ENCODE data around the gene TBC1D25.

Gene TBC1D25

DNA sequence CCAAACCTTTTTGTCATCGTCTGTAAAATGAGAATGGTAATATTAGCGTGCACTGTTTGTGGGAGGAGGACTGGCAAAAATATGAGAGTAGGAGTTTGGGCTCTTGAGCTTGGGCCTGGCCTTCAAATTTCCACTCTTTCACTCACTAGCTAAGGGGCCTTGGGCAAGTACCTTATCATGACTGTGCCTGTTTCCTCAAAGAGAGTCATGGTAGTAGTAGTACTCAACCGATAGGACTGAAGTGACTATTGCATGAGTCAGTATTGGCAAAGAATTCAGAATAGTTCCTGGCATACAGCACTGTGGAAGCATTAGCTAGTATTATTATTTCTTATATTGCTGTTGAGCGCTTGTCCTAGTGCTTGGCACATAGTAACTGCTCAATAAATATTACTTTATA lies 18.8 kb downstream of the TBC1D25 start:
- 56% methylated on average over 3 of the region's 4 CpGs for WGBS
- H2BK15ac ChIP-seq (ENCODE audit: low read depth, poor library complexity, severe bottlenecking) = no peak overlapping the region

DNA sequence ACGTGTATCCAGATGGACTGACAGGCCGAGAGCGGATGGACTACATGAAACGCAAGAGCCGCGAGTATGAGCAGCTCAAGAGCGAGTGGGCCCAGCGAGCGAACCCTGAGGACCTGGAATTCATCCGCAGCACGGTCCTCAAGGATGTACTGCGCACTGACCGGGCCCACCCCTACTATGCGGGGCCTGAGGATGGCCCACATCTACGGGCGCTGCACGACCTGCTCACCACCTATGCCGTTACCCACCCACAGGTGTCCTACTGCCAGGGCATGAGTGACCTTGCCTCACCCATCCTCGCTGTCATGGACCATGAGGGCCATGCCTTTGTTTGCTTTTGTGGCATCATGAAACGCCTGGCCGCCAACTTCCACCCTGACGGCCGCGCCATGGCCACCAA lies 20.1 kb downstream of the TBC1D25 start:
- H3K18ac ChIP-seq (ENCODE audit: low read depth in 1 of 2, low read length in 2 of 2) = no peak overlapping the region
- H2BK120ac ChIP-seq (ENCODE audit: low read depth, low read length) = no peak overlapping the region
- DNase-seq = no peak
- no peak overlapping the region for H2BK15ac ChIP-seq (ENCODE audit: low read depth, poor library complexity, severe bottlenecking)
- no peak overlapping the region for H3K4me2 ChIP-seq (ENCODE audit: low read length, poor library complexity, severe bottlenecking)
- no peak overlapping the region for H3K14ac ChIP-seq (ENCODE audit: low read length in 2 of 2)
- H3K4me1 ChIP-seq (ENCODE audit: control insufficient read depth, insufficient read depth, low read depth, low read length) = no peaks in the 10 kb centered on the region
- H4K8ac ChIP-seq (ENCODE audit: low read length) = no peak overlapping the region
- WGBS = 99% methylated on average over 24 of the region's 24 CpGs
- no peak overlapping the region for H2AK5ac ChIP-seq (ENCODE audit: low read length, severe bottlenecking)
- H3K9ac ChIP-seq (ENCODE audit: low read length) = no peak overlapping the region
- peaks cover 39 to 41% of the 10 kb centered on the region in 2 experiments for H3K36me3 ChIP-seq (ENCODE audit: control insufficient read depth in 1 of 2, insufficient read depth in 2 of 2, low read depth in 1 of 2, low read length in 2 of 2)
- no peak overlapping the region for H4K91ac ChIP-seq (ENCODE audit: low read length)
- no peak overlapping the region for H2BK12ac ChIP-seq (ENCODE audit: low read length in 2 of 2)
- H3K23ac ChIP-seq (ENCODE audit: low read length in 2 of 2) = no peak overlapping the region
- no peaks in the 10 kb centered on the region for H3K9me3 ChIP-seq (ENCODE audit: control insufficient read depth, low read length)
- H2AFZ ChIP-seq (ENCODE audit: low read depth, low read length) = no peak overlapping the region
- no peak overlapping the region for H3K27ac ChIP-seq (ENCODE audit: low read length, poor library complexity, severe bottlenecking)
- H3K27me3 ChIP-seq (ENCODE audit: control insufficient read depth in 1 of 2, insufficient read depth in 1 of 2, low read length in 2 of 2) = no peaks in the 10 kb centered on the region
- H3K4ac ChIP-seq (ENCODE audit: low read depth in 1 of 2, low read length in 2 of 2) = no peak overlapping the region
- peaks cover 9% of the 10 kb centered on the region for H3K79me1 ChIP-seq (replicated peaks; ENCODE audit: low read length, poor library complexity, severe bottlenecking)
- no peak overlapping the region for H2BK5ac ChIP-seq (ENCODE audit: low read depth, low read length, poor library complexity, severe bottlenecking)
- no peak overlapping the region for H3K4me3 ChIP-seq (ENCODE audit: insufficient read depth in 1 of 2, low read depth in 1 of 2, low read length in 2 of 2)

More for the DNA sequence above, 18.8 kb downstream of the TBC1D25 start:
- DNase-seq = peak; percentile 70
- H3K18ac ChIP-seq (ENCODE audit: low read depth in 1 of 2, low read length in 2 of 2) = no peak overlapping the region
- H3K23ac ChIP-seq (ENCODE audit: low read length in 2 of 2) = no peak overlapping the region
- peaks cover 38 to 41% of the 10 kb centered on the region in 2 experiments for H3K36me3 ChIP-seq (ENCODE audit: control insufficient read depth in 1 of 2, insufficient read depth in 2 of 2, low read depth in 1 of 2, low read length in 2 of 2)
- H2AFZ ChIP-seq (ENCODE audit: low read depth, low read length) = no peak overlapping the region
- H4K8ac ChIP-seq (ENCODE audit: low read length) = no peak overlapping the region
- H4K91ac ChIP-seq (ENCODE audit: low read length) = no peak overlapping the region
- no peak overlapping the region for H2BK12ac ChIP-seq (ENCODE audit: low read length in 2 of 2)
- H3K9me3 ChIP-seq (ENCODE audit: control insufficient read depth, low read length) = no peaks in the 10 kb centered on the region
- no peak overlapping the region for H3K4me2 ChIP-seq (ENCODE audit: low read length, poor library complexity, severe bottlenecking)
- no peak overlapping the region for H2BK5ac ChIP-seq (ENCODE audit: low read depth, low read length, poor library complexity, severe bottlenecking)
- H3K14ac ChIP-seq (ENCODE audit: low read length in 2 of 2) = no peak overlapping the region
- no peak overlapping the region for H2AK5ac ChIP-seq (ENCODE audit: low read length, severe bottlenecking)
- peak overlapping the region; percentile 37 for H3K9ac ChIP-seq (ENCODE audit: low read length)
- H3K27ac ChIP-seq (ENCODE audit: low read length, poor library complexity, severe bottlenecking) = peak overlapping the region; percentile 7
- no peaks in the 10 kb centered on the region for H3K27me3 ChIP-seq (ENCODE audit: control insufficient read depth in 1 of 2, insufficient read depth in 1 of 2, low read length in 2 of 2)
- no peak overlapping the region for H2BK120ac ChIP-seq (ENCODE audit: low read depth, low read length)
- no peak overlapping the region for H3K4me3 ChIP-seq (ENCODE audit: insufficient read depth in 1 of 2, low read depth in 1 of 2, low read length in 2 of 2)
- peaks cover 9% of the 10 kb centered on the region for H3K79me1 ChIP-seq (replicated peaks; ENCODE audit: low read length, poor library complexity, severe bottlenecking)
- no peaks in the 10 kb centered on the region for H3K4me1 ChIP-seq (ENCODE audit: control insufficient read depth, insufficient read depth, low read depth, low read length)
- H3K4ac ChIP-seq (ENCODE audit: low read depth in 1 of 2, low read length in 2 of 2) = no peak overlapping the region

DNA sequence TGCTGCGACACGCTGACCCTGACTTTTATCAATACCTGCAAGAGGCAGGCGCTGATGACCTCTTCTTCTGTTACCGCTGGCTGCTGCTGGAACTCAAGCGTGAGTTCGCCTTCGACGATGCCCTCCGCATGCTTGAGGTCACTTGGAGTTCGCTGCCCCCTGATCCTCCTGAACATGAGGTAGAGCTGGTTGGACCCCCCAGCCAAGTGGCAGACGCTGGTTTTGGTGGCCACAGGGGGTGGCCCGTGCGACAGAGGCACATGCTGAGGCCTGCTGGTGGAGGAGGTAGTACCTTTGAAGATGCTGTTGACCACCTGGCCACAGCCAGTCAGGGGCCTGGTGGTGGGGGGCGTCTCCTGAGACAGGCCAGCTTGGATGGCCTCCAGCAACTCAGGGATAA lies 20.5 kb downstream of the TBC1D25 start:
- no peaks in the 10 kb centered on the region for H3K9me3 ChIP-seq (ENCODE audit: control insufficient read depth, low read length)
- DNase-seq = no peak
- H3K36me3 ChIP-seq (ENCODE audit: control insufficient read depth in 1 of 2, insufficient read depth in 2 of 2, low read depth in 1 of 2, low read length in 2 of 2) = peaks cover 34 to 39% of the 10 kb centered on the region in 2 experiments
- H2BK120ac ChIP-seq (ENCODE audit: low read depth, low read length) = no peak overlapping the region
- no peak overlapping the region for H3K14ac ChIP-seq (ENCODE audit: low read length in 2 of 2)
- 98% methylated on average over 11 of the region's 14 CpGs for WGBS
- no peak overlapping the region for H2BK12ac ChIP-seq (ENCODE audit: low read length in 2 of 2)
- peaks cover 9% of the 10 kb centered on the region for H3K79me1 ChIP-seq (replicated peaks; ENCODE audit: low read length, poor library complexity, severe bottlenecking)
- no peak overlapping the region for H2BK15ac ChIP-seq (ENCODE audit: low read depth, poor library complexity, severe bottlenecking)
- H4K8ac ChIP-seq (ENCODE audit: low read length) = no peak overlapping the region
- H2AK5ac ChIP-seq (ENCODE audit: low read length, severe bottlenecking) = no peak overlapping the region
- H3K4ac ChIP-seq (ENCODE audit: low read depth in 1 of 2, low read length in 2 of 2) = no peak overlapping the region
- H3K4me1 ChIP-seq (ENCODE audit: control insufficient read depth, insufficient read depth, low read depth, low read length) = no peaks in the 10 kb centered on the region
- no peak overlapping the region for H3K4me2 ChIP-seq (ENCODE audit: low read length, poor library complexity, severe bottlenecking)
- no peak overlapping the region for H3K23ac ChIP-seq (ENCODE audit: low read length in 2 of 2)
- no peaks in the 10 kb centered on the region for H3K27me3 ChIP-seq (ENCODE audit: control insufficient read depth in 1 of 2, insufficient read depth in 1 of 2, low read length in 2 of 2)
- H3K4me3 ChIP-seq (ENCODE audit: insufficient read depth in 1 of 2, low read depth in 1 of 2, low read length in 2 of 2) = no peak overlapping the region
- H2BK5ac ChIP-seq (ENCODE audit: low read depth, low read length, poor library complexity, severe bottlenecking) = no peak overlapping the region
- no peak overlapping the region for H2AFZ ChIP-seq (ENCODE audit: low read depth, low read length)
- no peak overlapping the region for H3K27ac ChIP-seq (ENCODE audit: low read length, poor library complexity, severe bottlenecking)
- no peak overlapping the region for H3K18ac ChIP-seq (ENCODE audit: low read depth in 1 of 2, low read length in 2 of 2)
- H4K91ac ChIP-seq (ENCODE audit: low read length) = no peak overlapping the region
- H3K9ac ChIP-seq (ENCODE audit: low read length) = no peak overlapping the region

- no peak overlapping the region for H2BK15ac ChIP-seq (ENCODE audit: low read depth, poor library complexity, severe bottlenecking)
- WGBS = 98% methylated on average over 11 of the region's 12 CpGs
- H3K79me1 ChIP-seq (replicated peaks; ENCODE audit: low read length, poor library complexity, severe bottlenecking) = peaks cover 9% of the 10 kb centered on the region
- DNase-seq = no peak
- no peaks in the 10 kb centered on the region for H3K27me3 ChIP-seq (ENCODE audit: control insufficient read depth in 1 of 2, insufficient read depth in 1 of 2, low read length in 2 of 2)
- H4K8ac ChIP-seq (ENCODE audit: low read length) = peak overlapping the region; percentile 17
- H2BK12ac ChIP-seq (ENCODE audit: low read length in 2 of 2) = no peak overlapping the region
- no peak overlapping the region for H3K4me3 ChIP-seq (ENCODE audit: insufficient read depth in 1 of 2, low read depth in 1 of 2, low read length in 2 of 2)
- H4K91ac ChIP-seq (ENCODE audit: low read length) = no peak overlapping the region
- no peak overlapping the region for H3K4me2 ChIP-seq (ENCODE audit: low read length, poor library complexity, severe bottlenecking)
- H3K36me3 ChIP-seq (ENCODE audit: control insufficient read depth in 1 of 2, insufficient read depth in 2 of 2, low read depth in 1 of 2, low read length in 2 of 2) = peaks cover 32 to 36% of the 10 kb centered on the region in 2 experiments
- H3K4ac ChIP-seq (ENCODE audit: low read depth in 1 of 2, low read length in 2 of 2) = no peak overlapping the region
- H3K9ac ChIP-seq (ENCODE audit: low read length) = no peak overlapping the region
- no peak overlapping the region for H2AFZ ChIP-seq (ENCODE audit: low read depth, low read length)
- H3K23ac ChIP-seq (ENCODE audit: low read length in 2 of 2) = no peak overlapping the region
- no peaks in the 10 kb centered on the region for H3K9me3 ChIP-seq (ENCODE audit: control insufficient read depth, low read length)
- H2BK120ac ChIP-seq (ENCODE audit: low read depth, low read length) = no peak overlapping the region
- H2BK5ac ChIP-seq (ENCODE audit: low read depth, low read length, poor library complexity, severe bottlenecking) = no peak overlapping the region
- no peaks in the 10 kb centered on the region for H3K4me1 ChIP-seq (ENCODE audit: control insufficient read depth, insufficient read depth, low read depth, low read length)
- H3K27ac ChIP-seq (ENCODE audit: low read length, poor library complexity, severe bottlenecking) = no peak overlapping the region
- no peak overlapping the region for H3K14ac ChIP-seq (ENCODE audit: low read length in 2 of 2)
- no peak overlapping the region for H3K18ac ChIP-seq (ENCODE audit: low read depth in 1 of 2, low read length in 2 of 2)
- no peak overlapping the region for H2AK5ac ChIP-seq (ENCODE audit: low read length, severe bottlenecking)
Measured at GRCh38 chrX:48560681-48561080, 21.2 kb downstream of the TBC1D25 start.

Data from mesenchymal stem cell (in vitro differentiated cells and primary cell).